ENCODE data around the gene SORCS1. TPM values are rescaled to one million over a fixed set of nuclear protein-coding genes. Genes with fewer than 3 reads are reported as not detected.

The SORCS1 gene
- total and polyA plus RNA-seq, 2 donors (not counting 1 experiment from before 2014, with no cell fraction given) = under 0.01 to 0.01 TPM

DNA sequence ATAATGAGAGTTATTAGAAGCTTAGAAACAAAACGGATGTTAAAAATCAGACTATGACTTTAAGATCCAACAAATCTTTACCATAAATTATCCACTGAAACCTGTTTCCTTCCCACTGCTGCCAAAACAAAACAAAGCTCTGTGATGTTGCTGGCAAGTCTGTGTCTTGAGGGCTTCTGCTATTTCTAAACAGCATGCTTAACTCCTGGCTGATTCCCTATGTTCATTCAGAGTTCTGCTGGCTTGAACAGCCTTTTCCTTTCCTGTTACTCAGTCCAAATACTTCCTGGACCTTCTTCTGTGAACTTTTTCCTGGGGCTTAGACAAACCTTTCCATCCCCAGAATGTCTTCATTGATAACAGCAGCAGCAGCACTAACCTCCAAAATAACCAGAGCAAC, 448.1 kb downstream of the SORCS1 start:
- Histone ChIP-seq H3K79me2 (ENCODE audit: control insufficient read depth, insufficient read depth, low read length) (no peaks in the 10 kb centered on the region), H3K9ac (ENCODE audit: insufficient read depth, low read length) (no peak overlapping the region), H3K27me3 (ENCODE audit: control insufficient read depth, insufficient read depth, low read length) (no peaks in the 10 kb centered on the region), H3K4me2 (ENCODE audit: extremely low read depth, insufficient read depth, low read length) (no peak overlapping the region), H3K4me3 (replicated peaks in 1 of 4; ENCODE audit: control extremely low read depth in 1 of 4, insufficient read depth in 1 of 4, low read depth in 3 of 4, low read length in 4 of 4) (no peak overlapping the region), H4K20me1 (ENCODE audit: control insufficient read depth, extremely low read depth, insufficient read depth, low read length) (no peaks in the 10 kb centered on the region), H3K27ac (ENCODE audit: insufficient read depth, low read length) (no peak overlapping the region), H3K36me3 (ENCODE audit: control insufficient read depth, insufficient read depth, low read length) (no peaks in the 10 kb centered on the region), H3K4me1 (ENCODE audit: control insufficient read depth, extremely low read depth, insufficient read depth, low read length) (no peaks in the 10 kb centered on the region), H3K9me3 (ENCODE audit: control insufficient read depth, insufficient read depth, low read depth, low read length) (no peaks in the 10 kb centered on the region), H2AFZ (ENCODE audit: low read length) (no peak overlapping the region)
- TF ChIP-seq EZH2 (IDR thresholded peaks at IDR 0.05; ENCODE audit: low read length, missing control alignments) = no peak
- TF ChIP-seq, protein P1, sequence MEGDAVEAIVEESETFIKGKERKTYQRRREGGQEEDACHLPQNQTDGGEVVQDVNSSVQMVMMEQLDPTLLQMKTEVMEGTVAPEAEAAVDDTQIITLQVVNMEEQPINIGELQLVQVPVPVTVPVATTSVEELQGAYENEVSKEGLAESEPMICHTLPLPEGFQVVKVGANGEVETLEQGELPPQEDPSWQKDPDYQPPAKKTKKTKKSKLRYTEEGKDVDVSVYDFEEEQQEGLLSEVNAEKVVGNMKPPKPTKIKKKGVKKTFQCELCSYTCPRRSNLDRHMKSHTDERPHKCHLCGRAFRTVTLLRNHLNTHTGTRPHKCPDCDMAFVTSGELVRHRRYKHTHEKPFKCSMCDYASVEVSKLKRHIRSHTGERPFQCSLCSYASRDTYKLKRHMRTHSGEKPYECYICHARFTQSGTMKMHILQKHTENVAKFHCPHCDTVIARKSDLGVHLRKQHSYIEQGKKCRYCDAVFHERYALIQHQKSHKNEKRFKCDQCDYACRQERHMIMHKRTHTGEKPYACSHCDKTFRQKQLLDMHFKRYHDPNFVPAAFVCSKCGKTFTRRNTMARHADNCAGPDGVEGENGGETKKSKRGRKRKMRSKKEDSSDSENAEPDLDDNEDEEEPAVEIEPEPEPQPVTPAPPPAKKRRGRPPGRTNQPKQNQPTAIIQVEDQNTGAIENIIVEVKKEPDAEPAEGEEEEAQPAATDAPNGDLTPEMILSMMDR (conservative IDR thresholded peaks at IDR 0.05 in 1 of 2, IDR thresholded peaks at IDR 0.05 in 1 of 2; ENCODE audit: low read depth in 1 of 2, low read length in 2 of 2) = no peak
- no peak for DNase-seq (ENCODE audit: low read depth in 2 of 2)

DNA sequence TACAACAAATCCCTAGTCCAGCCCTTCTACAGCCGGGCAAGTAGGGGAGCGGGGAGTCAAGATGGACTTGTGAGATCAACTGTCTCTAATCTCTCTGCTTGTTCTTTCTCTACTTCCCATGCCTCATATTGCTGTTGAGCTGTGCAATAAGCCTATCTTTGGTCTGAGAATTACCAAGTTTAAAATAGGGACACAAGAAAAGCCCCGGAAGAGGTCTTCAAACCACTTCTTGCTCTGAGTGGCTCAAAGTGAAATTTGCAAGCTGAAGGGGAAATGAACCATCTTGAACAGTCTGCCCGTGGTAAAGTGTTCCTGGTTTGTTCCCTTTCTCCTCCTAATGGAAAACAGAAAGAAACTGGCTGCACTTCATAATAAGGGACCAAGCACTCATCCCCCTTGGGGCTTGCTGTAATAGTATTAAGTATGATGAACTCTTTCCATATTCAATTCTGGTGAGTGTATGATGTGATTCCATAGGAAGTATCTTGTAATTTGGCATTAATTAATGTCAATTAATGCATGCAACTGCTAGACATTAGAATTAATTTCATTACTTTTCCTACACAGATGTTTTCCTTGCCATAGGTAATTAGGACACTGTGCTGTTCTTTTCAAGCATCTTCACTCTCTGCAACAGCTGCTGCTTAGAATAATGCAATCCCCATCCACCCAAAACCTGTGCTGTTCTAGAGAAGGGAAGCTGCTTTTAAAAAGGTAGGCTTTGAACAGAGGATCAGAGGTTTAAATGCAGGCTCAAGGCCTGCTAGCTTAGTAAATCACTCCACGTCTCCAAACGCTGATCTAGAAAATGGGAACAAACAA, 449.6 kb downstream of the SORCS1 start:
- no peak for DNase-seq (ENCODE audit: low read depth in 2 of 2)
- Histone ChIP-seq H4K20me1 (ENCODE audit: control insufficient read depth, extremely low read depth, insufficient read depth, low read length) (no peaks in the 10 kb centered on the region), H3K36me3 (ENCODE audit: control insufficient read depth, insufficient read depth, low read length) (no peaks in the 10 kb centered on the region), H3K27me3 (ENCODE audit: control insufficient read depth, insufficient read depth, low read length) (no peaks in the 10 kb centered on the region), H3K79me2 (ENCODE audit: control insufficient read depth, insufficient read depth, low read length) (no peaks in the 10 kb centered on the region), H3K4me2 (ENCODE audit: extremely low read depth, insufficient read depth, low read length) (no peak overlapping the region), H3K9ac (ENCODE audit: insufficient read depth, low read length) (no peak overlapping the region), H2AFZ (ENCODE audit: low read length) (no peak overlapping the region), H3K27ac (ENCODE audit: insufficient read depth, low read length) (no peak overlapping the region), H3K9me3 (ENCODE audit: control insufficient read depth, insufficient read depth, low read depth, low read length) (no peaks in the 10 kb centered on the region), H3K4me1 (ENCODE audit: control insufficient read depth, extremely low read depth, insufficient read depth, low read length) (no peaks in the 10 kb centered on the region), H3K4me3 (replicated peaks in 1 of 4; ENCODE audit: control extremely low read depth in 1 of 4, insufficient read depth in 1 of 4, low read depth in 3 of 4, low read length in 4 of 4) (no peak overlapping the region)
- TF ChIP-seq EZH2 (IDR thresholded peaks at IDR 0.05; ENCODE audit: low read length, missing control alignments) = no peak
- TF ChIP-seq, protein P1 (conservative IDR thresholded peaks at IDR 0.05 in 1 of 2, IDR thresholded peaks at IDR 0.05 in 1 of 2; ENCODE audit: low read depth in 1 of 2, low read length in 2 of 2) = no peak

DNA sequence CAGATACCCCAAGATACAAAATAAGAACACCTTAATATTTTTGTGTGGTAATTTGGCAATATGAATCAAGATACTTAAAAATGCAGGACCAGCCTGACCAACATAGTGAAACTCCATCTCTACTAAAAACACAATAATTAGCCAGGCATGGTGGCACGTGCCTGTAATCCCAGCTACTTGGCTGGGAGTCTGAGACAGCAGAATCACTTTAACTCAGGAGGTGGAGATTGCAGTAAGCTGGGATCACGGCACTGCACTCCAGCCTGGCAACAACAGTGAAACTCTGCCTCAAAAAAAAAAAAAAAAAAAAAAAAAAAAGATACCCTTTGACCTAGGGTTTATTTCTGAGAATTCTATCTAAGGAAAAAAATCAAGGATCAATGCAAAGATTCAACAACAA, 450.7 kb downstream of the SORCS1 start:
- Histone ChIP-seq H3K4me1 (ENCODE audit: control insufficient read depth, extremely low read depth, insufficient read depth, low read length) (no peaks in the 10 kb centered on the region), H4K20me1 (ENCODE audit: control insufficient read depth, extremely low read depth, insufficient read depth, low read length) (no peaks in the 10 kb centered on the region), H2AFZ (ENCODE audit: low read length) (no peak overlapping the region), H3K27me3 (ENCODE audit: control insufficient read depth, insufficient read depth, low read length) (no peaks in the 10 kb centered on the region), H3K36me3 (ENCODE audit: control insufficient read depth, insufficient read depth, low read length) (no peaks in the 10 kb centered on the region), H3K4me3 (replicated peaks in 1 of 4; ENCODE audit: control extremely low read depth in 1 of 4, insufficient read depth in 1 of 4, low read depth in 3 of 4, low read length in 4 of 4) (no peak overlapping the region), H3K9me3 (ENCODE audit: control insufficient read depth, insufficient read depth, low read depth, low read length) (no peaks in the 10 kb centered on the region), H3K9ac (ENCODE audit: insufficient read depth, low read length) (no peak overlapping the region), H3K27ac (ENCODE audit: insufficient read depth, low read length) (no peak overlapping the region), H3K4me2 (ENCODE audit: extremely low read depth, insufficient read depth, low read length) (no peak overlapping the region), H3K79me2 (ENCODE audit: control insufficient read depth, insufficient read depth, low read length) (no peaks in the 10 kb centered on the region)
- DNase-seq (ENCODE audit: low read depth in 2 of 2) = no peak
- TF ChIP-seq EZH2 (IDR thresholded peaks at IDR 0.05; ENCODE audit: low read length, missing control alignments) = no peak
- TF ChIP-seq, protein P1 (conservative IDR thresholded peaks at IDR 0.05 in 1 of 2, IDR thresholded peaks at IDR 0.05 in 1 of 2; ENCODE audit: low read depth in 1 of 2, low read length in 2 of 2) = no peak
